Measurements from ENCODE around the gene NTN1. TPM values are rescaled to one million over a fixed set of nuclear protein-coding genes. Genes with fewer than 3 reads are reported as not detected.

The NTN1 gene
- polyA plus RNA-seq, 3 donors, result 3.3 to 12.0 (median 7.9) TPM

- no peak for DNase-seq (ENCODE audit: extremely low read depth in 1 of 11, low read depth in 9 of 11, low spot score in 4 of 11)
Observed at GRCh38 chr17:9219631-9220397, 198.5 kb downstream of the NTN1 start.

GRCh38 chr17:9220398-9221146 is 199.3 kb downstream of the NTN1 start:
- no peak for DNase-seq (ENCODE audit: extremely low read depth in 1 of 11, low read depth in 9 of 11, low spot score in 4 of 11)

GRCh38 chr17:9221147-9221921 is 200.0 kb downstream of the NTN1 start:
- DNase-seq (ENCODE audit: extremely low read depth in 1 of 11, low read depth in 9 of 11, low spot score in 4 of 11), result no peak

GRCh38 chr17:9221922-9222180 is 200.5 kb downstream of the NTN1 start:
- no peak for DNase-seq (ENCODE audit: extremely low read depth in 1 of 11, low read depth in 9 of 11, low spot score in 4 of 11)

- DNase-seq (ENCODE audit: extremely low read depth in 1 of 11, low read depth in 9 of 11, low spot score in 4 of 11), result no peak
Observed at GRCh38 chr17:9223531-9223930, 202.2 kb downstream of the NTN1 start.

GRCh38 chr17:9224485-9224884 is 203.2 kb downstream of the NTN1 start:
- DNase-seq (ENCODE audit: extremely low read depth in 1 of 11, low read depth in 9 of 11, low spot score in 4 of 11), result no peak

- no peak for DNase-seq (ENCODE audit: extremely low read depth in 1 of 11, low read depth in 9 of 11, low spot score in 4 of 11)
Observed at GRCh38 chr17:9225305-9226101, 204.2 kb downstream of the NTN1 start.

GRCh38 chr17:9226130-9226793 is 205.0 kb downstream of the NTN1 start:
- DNase-seq (ENCODE audit: extremely low read depth in 1 of 11, low read depth in 9 of 11, low spot score in 4 of 11), result no peak

- no peak for DNase-seq (ENCODE audit: extremely low read depth in 1 of 11, low read depth in 9 of 11, low spot score in 4 of 11)
Observed at GRCh38 chr17:9226794-9227135, 205.5 kb downstream of the NTN1 start.

GRCh38 chr17:9227819-9228407 is 206.6 kb downstream of the NTN1 start:
- no peak for DNase-seq (ENCODE audit: extremely low read depth in 1 of 11, low read depth in 9 of 11, low spot score in 4 of 11)

GRCh38 chr17:9228408-9229159 is 207.3 kb downstream of the NTN1 start:
- no peak for DNase-seq (ENCODE audit: extremely low read depth in 1 of 11, low read depth in 9 of 11, low spot score in 4 of 11)

GRCh38 chr17:9229160-9229825 is 208.0 kb downstream of the NTN1 start:
- no peak for DNase-seq (ENCODE audit: extremely low read depth in 1 of 11, low read depth in 9 of 11, low spot score in 4 of 11)

GRCh38 chr17:9229826-9230201 is 208.5 kb downstream of the NTN1 start:
- DNase-seq (ENCODE audit: extremely low read depth in 1 of 11, low read depth in 9 of 11, low spot score in 4 of 11), result no peak

GRCh38 chr17:9230346-9230745 is 209.0 kb downstream of the NTN1 start:
- DNase-seq (ENCODE audit: extremely low read depth in 1 of 11, low read depth in 9 of 11, low spot score in 4 of 11), result no peak

GRCh38 chr17:9230861-9231260 is 209.6 kb downstream of the NTN1 start:
- DNase-seq (ENCODE audit: extremely low read depth in 1 of 11, low read depth in 9 of 11, low spot score in 4 of 11), result no peak

GRCh38 chr17:9231449-9232154 is 210.3 kb downstream of the NTN1 start:
- DNase-seq (ENCODE audit: extremely low read depth in 1 of 11, low read depth in 9 of 11, low spot score in 4 of 11), result no peak

- DNase-seq (ENCODE audit: extremely low read depth in 1 of 11, low read depth in 9 of 11, low spot score in 4 of 11), result no peak
Observed at GRCh38 chr17:9232155-9232475, 210.8 kb downstream of the NTN1 start.

All from renal cortex interstitium (tissue), 11 donors.